GM18870 (cell line): Measurements from ENCODE around the gene KHK.

Experiments used
- ATAC-seq: cut with Tn5 transposase; IDR thresholded peaks from one replicate; pipeline ENCODE4 v1.9.1; 2021; ENCODE audit warnings: moderate library complexity; ENCODE audit not compliant: unreplicated experiment

KHK gene

GRCh38 chr2:27126252-27126710, 39.7 kb downstream of the KHK start:
- ATAC-seq = no peak

DNA sequence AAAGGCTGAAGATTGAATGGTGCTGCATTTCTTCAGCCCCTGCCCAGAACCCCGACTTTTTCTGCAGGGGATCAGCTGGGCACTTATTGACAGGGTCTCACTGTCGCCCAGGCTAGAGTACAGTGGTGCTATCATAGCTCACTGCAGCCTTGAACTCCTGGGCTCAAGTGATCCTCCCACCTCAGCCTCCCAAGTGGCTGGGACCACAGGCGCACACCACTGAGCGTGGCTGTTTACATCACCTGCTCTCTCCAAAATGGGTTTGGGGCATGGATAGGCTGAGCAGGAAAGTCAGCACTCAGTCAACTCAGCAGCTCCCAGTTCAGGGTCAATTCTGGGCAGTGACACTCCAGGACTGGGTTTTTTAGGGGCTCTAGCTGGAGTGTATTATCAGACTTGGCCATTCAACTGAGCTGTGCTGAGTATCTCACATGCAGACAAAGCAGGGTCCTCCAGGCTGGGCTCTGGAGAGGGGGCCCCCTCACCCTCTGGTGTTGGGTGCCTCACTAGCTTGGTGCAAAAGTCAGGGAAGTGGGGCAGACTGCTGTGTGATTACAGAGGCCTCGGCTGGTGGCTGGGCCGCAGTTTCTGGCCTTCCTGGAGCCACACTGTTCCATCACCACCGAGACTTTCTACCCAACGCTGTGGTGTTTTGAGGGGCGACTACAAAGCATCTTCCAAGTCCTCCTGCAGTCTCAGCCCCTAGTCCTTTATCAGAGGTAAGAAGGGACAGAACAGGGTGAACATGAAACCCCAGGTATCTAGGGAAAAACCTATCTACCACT, 41.5 kb downstream of the KHK start:
- no peak for ATAC-seq

DNA sequence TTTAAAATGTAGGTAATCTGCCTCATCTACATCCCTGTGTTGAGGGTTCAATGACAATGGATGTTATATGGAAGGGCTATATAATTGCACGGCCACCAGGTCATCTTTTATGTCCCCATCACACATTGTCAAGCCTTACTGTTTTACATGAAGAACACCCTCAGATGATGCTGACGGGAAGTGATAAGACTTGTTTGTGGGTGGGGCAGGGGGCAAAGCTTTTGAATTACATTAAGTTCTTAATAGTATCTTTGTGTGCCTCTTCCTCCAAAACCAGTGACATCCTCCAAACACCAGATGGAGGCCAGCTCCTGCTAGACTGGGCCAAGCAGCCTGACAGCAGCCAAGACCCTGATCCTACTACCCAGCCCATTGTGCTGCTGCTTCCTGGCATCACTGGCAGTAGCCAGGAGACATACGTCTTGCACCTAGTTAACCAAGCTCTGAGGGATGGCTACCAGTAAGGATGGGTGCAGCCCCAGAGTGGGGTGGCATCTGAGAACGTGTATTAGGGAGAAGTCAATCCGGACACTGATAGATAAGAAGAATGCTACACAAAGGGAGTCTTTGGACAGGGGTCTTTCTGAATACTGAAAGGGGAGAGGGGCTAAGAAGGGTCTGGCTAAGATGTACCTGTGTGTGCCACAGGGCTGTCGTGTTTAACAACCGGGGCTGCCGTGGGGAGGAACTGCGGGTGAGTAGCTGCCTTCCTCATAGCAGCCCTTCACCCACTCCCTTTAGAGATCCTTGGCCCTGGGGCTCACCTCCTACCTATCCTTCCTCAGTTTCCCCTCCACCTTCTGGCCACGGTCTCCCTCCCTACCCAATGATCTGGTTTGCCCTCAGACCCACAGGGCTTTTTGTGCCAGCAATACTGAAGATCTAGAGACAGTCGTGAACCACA, 42.3 kb downstream of the KHK start:
- no peak for ATAC-seq

- no peak for ATAC-seq
These were observed 43.8 kb downstream of the KHK start for GRCh38 chr2:27130396-27130795.

DNA sequence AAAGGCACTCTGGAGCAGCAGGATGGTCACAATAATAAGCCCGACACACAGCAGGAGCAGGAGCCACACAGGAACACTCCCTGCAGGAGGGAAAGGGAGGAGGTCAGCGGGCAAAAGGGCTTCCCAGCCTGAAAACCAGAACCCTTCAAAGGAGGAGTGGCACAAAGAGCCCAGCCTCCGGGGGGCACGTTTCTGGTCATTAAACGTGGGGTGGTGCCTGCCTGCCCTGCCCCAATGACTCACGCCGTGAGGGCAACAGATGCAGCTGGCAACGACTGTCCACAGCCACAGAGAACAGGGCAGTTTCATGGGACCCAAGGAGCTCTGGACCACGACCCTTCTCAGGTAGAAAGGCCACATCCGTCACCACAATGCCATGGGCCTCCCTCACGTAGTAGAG, 44.9 kb downstream of the KHK start:
- ATAC-seq = no peak

- no peak for ATAC-seq
These were observed 46.8 kb downstream of the KHK start for GRCh38 chr2:27133195-27133875.

DNA sequence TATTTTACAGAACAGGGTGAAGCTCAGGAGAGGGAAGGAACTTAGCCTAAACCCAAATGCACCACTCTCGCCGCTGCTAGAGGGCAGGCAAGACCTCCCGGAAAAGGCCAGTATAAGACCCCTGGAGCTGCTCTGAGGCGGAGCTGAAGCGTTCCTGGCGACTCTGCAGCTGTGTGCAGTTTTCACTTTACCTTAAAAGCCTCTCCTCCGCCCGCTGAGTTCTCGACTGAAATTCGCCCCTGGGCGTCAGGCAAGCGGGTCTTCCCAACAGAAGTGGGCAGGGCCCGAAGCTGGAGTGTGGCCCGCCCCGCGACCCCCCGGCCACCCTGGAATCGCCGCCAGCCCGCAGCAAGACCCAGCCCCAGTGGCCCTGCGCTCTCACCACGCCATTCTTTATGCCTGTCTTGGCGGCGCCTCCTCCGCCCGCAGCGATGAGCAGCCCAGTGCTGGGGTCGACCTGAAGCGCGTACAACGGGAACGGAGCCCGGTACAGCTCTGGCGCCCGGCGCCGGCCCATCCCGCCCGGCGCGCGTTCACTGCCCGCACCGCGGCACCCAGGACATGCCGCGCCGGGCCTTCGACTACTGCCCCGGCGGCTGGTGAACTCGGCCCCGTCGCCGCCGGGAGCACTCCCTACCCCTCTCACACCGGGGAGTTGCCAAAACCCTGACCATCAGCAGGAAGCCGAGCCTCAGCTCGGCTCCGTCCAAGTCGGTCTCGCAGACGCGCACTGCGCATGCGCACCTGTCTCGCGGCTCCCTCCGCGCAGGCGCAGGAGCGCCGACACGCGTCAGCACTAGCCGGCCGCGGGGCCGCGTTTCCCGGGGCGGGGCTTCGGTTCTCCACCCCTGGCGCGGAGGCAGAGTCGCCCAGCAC, 47.6 kb downstream of the KHK start, which contains the start of gene PREB:
PREB (minus strand) TSS at position 732 of the 876 bp plus-strand sequence; CDS start at position 517, 215 bp downstream.
- peak; percentile 54 for ATAC-seq

DNA sequence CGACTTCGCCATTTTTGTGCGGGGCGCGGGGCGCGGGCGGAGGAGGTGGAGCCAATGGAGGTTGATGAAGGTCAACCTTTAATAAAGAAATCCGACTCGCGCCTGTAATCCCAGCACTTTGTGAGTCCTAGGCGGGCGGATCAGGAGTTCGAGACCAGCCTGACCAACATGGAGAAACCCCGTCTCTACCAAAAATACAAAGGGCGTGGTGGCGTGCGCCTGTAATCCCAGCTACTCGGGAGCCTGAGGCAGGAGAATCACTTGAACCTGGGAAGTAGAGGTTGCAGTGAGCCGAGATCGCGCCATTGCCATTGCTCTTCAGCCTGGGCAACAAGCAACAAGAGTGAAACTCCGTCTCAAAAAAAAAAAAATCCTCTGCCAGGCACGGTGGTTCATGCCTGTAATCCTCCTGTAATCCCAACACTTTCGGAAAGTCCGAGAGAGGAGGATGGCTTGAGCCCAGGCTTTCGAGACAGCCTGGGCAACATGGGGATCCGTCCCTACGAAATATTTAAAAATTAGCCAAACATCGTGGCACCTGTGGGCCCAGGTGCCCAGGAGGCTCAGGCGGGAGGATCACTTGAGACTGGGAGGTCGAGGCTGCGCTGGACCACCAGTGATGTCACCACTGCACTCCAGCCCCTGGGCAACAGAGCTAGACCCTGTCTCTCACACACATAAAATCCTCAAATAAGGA, 48.4 kb downstream of the KHK start:
- ATAC-seq = no peak

- ATAC-seq = no peak
These were observed 48.9 kb downstream of the KHK start for GRCh38 chr2:27135478-27135955.

DNA sequence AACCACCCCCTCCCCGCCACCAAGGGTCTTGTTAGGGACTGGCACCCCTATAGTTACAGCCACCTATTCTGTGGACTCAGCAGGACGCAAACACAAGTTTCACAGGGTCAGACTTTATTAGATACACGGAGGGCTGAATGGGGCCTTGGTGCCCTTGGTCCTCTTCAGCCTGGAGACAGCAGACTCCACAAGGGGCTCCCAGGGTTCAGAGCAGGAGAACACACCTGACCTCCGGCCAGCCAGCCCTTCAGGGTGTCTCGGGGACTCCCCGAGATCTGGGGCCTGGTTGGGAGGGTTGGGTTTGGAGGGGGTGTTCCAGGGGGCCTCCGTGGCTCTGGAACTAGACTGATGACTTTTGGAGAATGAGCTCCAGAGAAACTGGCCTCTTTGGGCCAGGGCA, 50.2 kb downstream of the KHK start:
- ATAC-seq = no peak

DNA sequence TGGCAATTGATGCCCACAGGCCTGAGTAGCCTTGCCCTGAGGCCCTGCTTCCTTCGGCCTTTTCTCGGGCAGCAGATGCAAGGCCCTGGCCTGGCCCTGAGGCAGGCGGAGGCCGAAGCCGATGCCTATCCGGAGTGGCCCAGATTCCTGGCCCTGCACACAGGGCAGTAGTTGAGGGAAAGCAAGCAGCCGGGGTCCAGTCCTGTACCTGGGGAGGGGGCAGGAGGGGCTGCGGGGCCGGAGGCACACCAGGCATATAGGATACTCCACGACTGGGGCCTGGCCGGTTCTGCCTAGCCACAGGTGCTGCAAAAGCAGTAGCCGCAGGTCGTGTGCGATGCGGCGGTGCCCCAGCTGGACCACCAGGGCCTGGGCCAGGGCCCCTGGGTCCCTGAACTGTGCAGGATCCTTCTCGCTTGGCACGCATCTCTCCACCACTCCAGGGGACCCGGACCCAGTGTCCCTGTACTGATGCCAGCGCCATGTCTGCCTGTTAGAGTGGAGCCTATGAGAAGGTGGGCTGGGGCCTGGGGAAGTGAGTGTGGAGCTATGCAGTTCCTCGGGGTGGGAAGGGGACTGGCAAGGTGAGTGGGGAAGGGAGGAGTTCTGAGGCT, 50.9 kb downstream of the KHK start:
- no peak for ATAC-seq

DNA sequence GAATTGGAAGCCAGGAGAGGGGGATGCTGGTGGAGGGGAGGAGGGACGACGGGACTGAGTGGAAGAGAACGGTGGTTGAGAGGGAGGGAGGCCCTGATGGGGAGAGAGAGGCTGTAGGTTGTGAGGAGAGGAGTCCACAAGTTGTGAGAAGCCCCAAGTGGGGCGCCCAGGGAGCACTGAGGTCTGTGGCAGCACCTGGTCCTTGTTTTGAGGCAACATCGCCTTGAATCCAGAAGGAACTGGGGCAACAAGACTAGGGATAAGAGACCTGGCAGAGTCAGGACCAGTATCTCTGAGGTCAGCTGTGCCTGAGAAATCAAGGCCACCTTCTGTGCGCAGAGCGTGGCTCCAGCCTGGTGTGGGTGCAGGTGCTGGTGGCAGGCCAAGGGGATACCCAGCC, 51.5 kb downstream of the KHK start:
- ATAC-seq = no peak

- ATAC-seq = no peak
These were observed 52.7 kb downstream of the KHK start, which contains the start of gene PRR30 for GRCh38 chr2:27139310-27139709. PRR30 (minus strand) TSS chr2:27139410; CDS start chr2:27138329, 1,081 bp downstream.

- ATAC-seq = no peak
These were observed 56.7 kb downstream of the KHK start for GRCh38 chr2:27143285-27143684.

DNA sequence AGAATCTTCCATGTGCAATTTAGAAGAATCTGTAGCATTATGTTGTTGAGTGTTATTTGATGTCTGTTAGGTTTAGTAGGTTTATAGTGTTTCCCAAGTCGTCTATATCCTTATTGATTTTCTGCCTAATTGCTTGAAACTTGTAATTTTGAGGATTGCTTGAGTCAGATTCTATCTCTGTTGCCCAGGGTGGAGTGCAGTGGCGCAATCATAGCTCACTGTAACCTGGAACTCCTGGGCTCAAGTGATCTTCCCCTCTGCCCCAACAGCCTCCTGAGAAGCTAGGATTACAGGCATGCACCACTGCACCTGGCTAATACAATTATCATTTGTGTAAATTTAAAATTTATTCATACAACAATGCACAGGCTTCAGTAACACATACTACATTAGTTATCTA, 59.1 kb downstream of the KHK start:
- no peak for ATAC-seq

- no peak for ATAC-seq
These were observed 61.4 kb downstream of the KHK start for GRCh38 chr2:27147935-27148334.

DNA sequence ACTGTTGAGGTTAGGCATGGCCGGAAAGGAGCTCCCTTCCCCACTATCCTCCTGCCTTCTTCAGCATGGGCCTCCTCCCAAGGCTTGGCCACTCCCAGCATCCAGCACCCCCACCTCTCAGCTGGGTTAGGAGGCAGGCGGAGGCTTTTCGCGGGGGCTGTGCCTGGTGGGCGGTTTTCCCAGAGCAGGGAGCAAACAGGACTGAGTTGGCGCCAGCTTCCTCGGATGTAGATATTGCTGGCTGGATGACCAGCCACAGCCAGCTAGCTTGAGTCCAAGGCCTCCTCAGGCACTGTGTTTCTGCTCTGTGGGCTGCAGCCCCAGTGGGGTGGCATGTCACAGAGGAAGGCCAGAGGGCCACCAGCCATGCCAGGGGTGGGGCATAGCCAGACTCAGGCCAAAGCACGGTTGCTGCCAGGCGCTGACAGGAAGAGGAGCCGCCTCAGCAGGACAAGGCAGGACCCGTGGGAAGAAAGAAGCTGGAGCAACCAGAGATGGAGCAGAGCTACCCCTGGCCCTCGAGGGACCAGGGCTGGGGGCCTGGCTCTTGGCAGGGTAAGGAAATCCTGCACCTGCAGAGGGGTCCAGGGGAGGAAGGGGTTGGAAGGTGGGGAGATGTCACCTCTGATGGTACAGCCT, 62.3 kb downstream of the KHK start, which contains the start of gene TCF23:
TCF23 (plus strand) TSS at position 204 of the 639 bp plus-strand sequence; CDS start at position 334, 130 bp downstream.
- no peak for ATAC-seq
